ENCODE data around the gene RBL1. TPM values are rescaled to one million over a fixed set of nuclear protein-coding genes. Genes with fewer than 3 reads are reported as not detected.
A peak's percentile ranks its signal among the peaks of the same experiment; 100 is the strongest.

RBL1 gene
- total RNA-seq, 3 donors from 2014 or later (not counting 1 experiment from before 2014, with no cell fraction given): 21.0 to 28.4 (median 22.2) TPM

GRCh38 chr20:36950414-36951197, 145.2 kb downstream of the RBL1 start:
- peaks cover 46 to 49% of the 10 kb centered on the region in 2 donors for H3K4me1 Mint-ChIP-seq
- peaks cover 8% of the 10 kb centered on the region for H3K36me3 ChIP-seq (ENCODE audit: control insufficient read depth, insufficient read depth, low read length)
- H3K4me3 ChIP-seq (ENCODE audit: low read length): peak overlapping the region; percentile 100
- WGBS (ENCODE audit: insufficient coverage): 0% methylated on average over 24 of the region's 24 CpGs
- ATAC-seq (peak in 1 of 3 donors; percentile 4), DNase-seq (peak; percentile 43 to 74)
- no peaks in the 10 kb centered on the region for H3K9me3 Mint-ChIP-seq
- no peaks in the 10 kb centered on the region for H3K27me3 ChIP-seq (ENCODE audit: control insufficient read depth, insufficient read depth, low read length)
- peak overlapping the region; percentile 91 for H3K27ac ChIP-seq (ENCODE audit: low read length)
- no peak for TF ChIP-seq CTCF (IDR thresholded peaks at IDR 0.05)
- H3K36me3 Mint-ChIP-seq: no peaks in the 10 kb centered on the region
- no peaks in the 10 kb centered on the region for H3K27me3 Mint-ChIP-seq (ENCODE audit: low read depth in 2 of 2)
- intact Hi-C loops (cut with micrococcal nuclease): loop anchor here (5.0 kb wide), 1 partner anchor 92 kb away; no protein-coding TSS in a partner anchor
- H3K27ac Mint-ChIP-seq: peak overlapping the region; percentile 86 to 90
- no peaks in the 10 kb centered on the region for H3K9me3 ChIP-seq (ENCODE audit: control insufficient read depth, insufficient read depth, low read length)
- peaks cover 74% of the 10 kb centered on the region for H3K4me1 ChIP-seq (ENCODE audit: control insufficient read depth, insufficient read depth, low read length)
- peak overlapping the region; percentile 97 for H3K4me3 Mint-ChIP-seq

Other genes starting within 250 kb of the RBL1 start
- 1 to 10 TPM in 1 of 3 donors, not detected in 2; 1.4 TPM for gene TLDC2, start 219.9 kb downstream of the RBL1 start, total RNA-seq
- gene SAMHD1, start 144.3 kb downstream of the RBL1 start, total RNA-seq: 100 to 1,000 TPM; 237 to 279 (median 270) TPM
- gene RPN2, start 83.3 kb upstream of the RBL1 start, total RNA-seq: 100 to 1,000 TPM; 124 to 136 (median 125) TPM
- 1 to 10 TPM; 1.7 to 3.2 (median 2.3) TPM for gene MROH8, start 83.6 kb upstream of the RBL1 start, total RNA-seq
- not detected for gene GHRH, start 165.8 kb upstream of the RBL1 start, total RNA-seq
- 1 to 10 TPM; 5.1 to 7.9 (median 6.4) TPM for gene MANBAL, start 193.7 kb upstream of the RBL1 start, total RNA-seq